H9 (cell line): ENCODE results near the gene ECI2. TPM values are rescaled to one million over a fixed set of nuclear protein-coding genes. Genes with fewer than 3 reads are reported as not detected.

ENCODE experiments used
- DNase-seq: peaks from one replicate; pipeline ENCODE4 v3.0.0-alpha.2; 2017
- H2AFZ ChIP-seq: one replicate; pipeline ENCODE4 v1.6.1; 2013; ENCODE audit warnings: mild to moderate bottlenecking, low read length, control low read depth, moderate library complexity
- H2AK5ac ChIP-seq: 2 replicates; pipeline ENCODE4 v1.6.1; 2013; ENCODE audit warnings: low read length, control low read depth, mixed read lengths; ENCODE audit not compliant: insufficient read length
- H2BK120ac ChIP-seq: one replicate; pipeline ENCODE4 v1.6.1; 2013; ENCODE audit warnings: low read depth, mild to moderate bottlenecking, low read length, control low read depth, inconsistent platforms; ENCODE audit not compliant: poor library complexity, severe bottlenecking
- H2BK12ac ChIP-seq: 2 replicates; pipeline ENCODE4 v1.6.1; 2013; ENCODE audit warnings: low read length, control low read depth, mixed read lengths, low read depth; ENCODE audit not compliant: insufficient read length
- H2BK15ac ChIP-seq: 2 replicates; pipeline ENCODE4 v1.6.1; 2013; ENCODE audit warnings: low read depth, low read length, control low read depth
- H2BK20ac ChIP-seq: one replicate; pipeline ENCODE4 v1.6.1; 2013; ENCODE audit warnings: low read depth, mild to moderate bottlenecking, low read length, control low read depth, inconsistent platforms; ENCODE audit not compliant: poor library complexity, severe bottlenecking
- H2BK5ac ChIP-seq: 2 replicates; pipeline ENCODE4 v1.6.1; 2013; ENCODE audit warnings: low read length, control low read depth, mixed read lengths; ENCODE audit not compliant: insufficient read length
- H3K14ac ChIP-seq: 2 replicates; pipeline ENCODE4 v1.6.1; 2013; ENCODE audit warnings: low read length, control low read depth; ENCODE audit not compliant: insufficient read depth
- H3K18ac ChIP-seq: 2 replicates; pipeline ENCODE4 v1.6.1; 2013; ENCODE audit warnings: low read depth, mild to moderate bottlenecking, mixed read lengths, low read length, control low read depth; ENCODE audit not compliant: insufficient read length
- H3K23ac ChIP-seq: 2 replicates; pipeline ENCODE4 v1.6.1; 2013; ENCODE audit warnings: low read length, control low read depth, mixed read lengths, low read depth; ENCODE audit not compliant: insufficient read length
- H3K23me2 ChIP-seq: 2 replicates; pipeline ENCODE4 v1.6.1; 2013; ENCODE audit warnings: low read depth, mild to moderate bottlenecking, mixed read lengths, low read length, control low read depth; ENCODE audit not compliant: insufficient read length, poor library complexity, severe bottlenecking
- H3K27ac ChIP-seq: 2 replicates; pipeline ENCODE4 v1.5.1; 2013; ENCODE audit warnings: low read length, control low read depth, mixed read lengths, low read depth; ENCODE audit not compliant: insufficient read length
- H3K27me3 ChIP-seq: 2 replicates; pipeline ENCODE4 v1.6.1; 2013; ENCODE audit warnings: low read length, control low read depth, inconsistent platforms; ENCODE audit not compliant: insufficient read depth
- H3K4ac ChIP-seq: 2 replicates; pipeline ENCODE4 v1.6.1; 2013; ENCODE audit warnings: low read depth, mild to moderate bottlenecking, control low read depth, inconsistent platforms, low read length, moderate library complexity
- H3K4me1 ChIP-seq: 2 replicates; pipeline ENCODE4 v1.6.1; 2013; ENCODE audit warnings: low read length, control low read depth, inconsistent platforms; ENCODE audit not compliant: insufficient read depth
- H3K4me2 ChIP-seq: 2 replicates; pipeline ENCODE4 v1.6.1; 2013; ENCODE audit warnings: low read length, control low read depth, mixed read lengths; ENCODE audit not compliant: insufficient read length, insufficient read depth
- H3K56ac ChIP-seq: 2 replicates; pipeline ENCODE4 v1.6.1; 2013; ENCODE audit warnings: low read depth, mild to moderate bottlenecking, mixed read lengths, low read length, control low read depth; ENCODE audit not compliant: insufficient read length
- H3K79me1 ChIP-seq: 2 replicates; pipeline ENCODE4 v1.6.1; 2013; ENCODE audit warnings: low read depth, mild to moderate bottlenecking, moderate library complexity, low read length, control low read depth, inconsistent platforms; ENCODE audit not compliant: insufficient read depth, poor library complexity, severe bottlenecking
- H3K79me2 ChIP-seq: 2 replicates; pipeline ENCODE4 v1.6.1; 2013; ENCODE audit warnings: low read length, control low read depth, inconsistent platforms; ENCODE audit not compliant: insufficient read depth
- H3K9ac ChIP-seq: 2 replicates; pipeline ENCODE4 v1.6.1; 2013; ENCODE audit warnings: low read length, control low read depth, mixed read lengths; ENCODE audit not compliant: insufficient read length; ENCODE audit errors: extremely low read depth
- H3K9me3 ChIP-seq: one replicate; pipeline ENCODE4 v1.6.1; 2013; ENCODE audit warnings: low read depth, low read length, inconsistent platforms; ENCODE audit not compliant: control insufficient read depth
- H3T11ph ChIP-seq: one replicate; pipeline ENCODE4 v1.6.1; 2013; ENCODE audit warnings: mild to moderate bottlenecking, low read length, control low read depth, inconsistent platforms
- H4K20me1 ChIP-seq: one replicate; pipeline ENCODE4 v1.6.1; 2013; ENCODE audit not compliant: control insufficient read depth, insufficient read length, insufficient read depth
- H4K5ac ChIP-seq: 2 replicates; pipeline ENCODE4 v1.6.1; 2013; ENCODE audit warnings: low read depth, mild to moderate bottlenecking, mixed read lengths, low read length, control low read depth; ENCODE audit not compliant: insufficient read length
- H4K8ac ChIP-seq: replicated peaks from 2 replicates; pipeline ENCODE4 v1.6.1; 2013; ENCODE audit warnings: low read length, control low read depth, mixed read lengths, low read depth; ENCODE audit not compliant: insufficient read length
- H4K91ac ChIP-seq: 2 replicates; pipeline ENCODE4 v1.6.1; 2013; ENCODE audit warnings: low read depth, mild to moderate bottlenecking, moderate library complexity, mixed read lengths, low read length, control low read depth; ENCODE audit not compliant: insufficient read length
- H3K27ac Mint-ChIP-seq, 3 experiments: 2 replicates in 2 of 3; 3 replicates in 1 of 3; pipeline ENCODE4 v1.8.0; 2020 to 2021; ENCODE audit warnings: mixed read lengths in 3 of 3, mild to moderate bottlenecking in 1 of 3, moderate library complexity in 1 of 3
- H3K27me3 Mint-ChIP-seq: 2 replicates; pipeline ENCODE4 v1.8.0; 2021; ENCODE audit warnings: low read depth, mild to moderate bottlenecking, moderate library complexity, mixed read lengths
- H3K36me3 Mint-ChIP-seq, 3 experiments: 2 replicates in 2 of 3; 3 replicates in 1 of 3; pipeline ENCODE4 v1.8.0; 2020 to 2021; ENCODE audit warnings: low read depth in 3 of 3, mixed read lengths in 3 of 3; ENCODE audit not compliant: insufficient read depth in 1 of 3
- H3K4me1 Mint-ChIP-seq, 2 experiments: 2 replicates each; pipeline ENCODE4 v1.8.0; 2020; ENCODE audit warnings: mixed read lengths in 2 of 2
- H3K4me3 Mint-ChIP-seq, 2 experiments: 2 replicates in 1 of 2; 3 replicates in 1 of 2; pipeline ENCODE4 v1.8.0; 2020 to 2021; ENCODE audit warnings: mild to moderate bottlenecking in 2 of 2, mixed read lengths in 2 of 2, moderate library complexity in 1 of 2
- H3K9me3 Mint-ChIP-seq, 2 experiments: 2 replicates in 1 of 2; 3 replicates in 1 of 2; pipeline ENCODE4 v1.8.0; 2020; ENCODE audit warnings: mild to moderate bottlenecking in 2 of 2, mixed read lengths in 2 of 2, moderate library complexity in 1 of 2
- WGBS: extraction: QIAGEN DNeasy Blood & Tissue Kit; methylation state at CpG from one replicate; pipeline ENCODE4 v1.1.7; 2013; ENCODE audit warnings: missing lambda C conversion rate, low lambda C conversion rate, mixed read lengths; ENCODE audit not compliant: insufficient read length; ENCODE audit errors: extremely low coverage; 5-methylcytosine and 5-hydroxymethylcytosine counted together
- total RNA-seq: library from RNA; stranded (reverse); gene quantifications from 2 replicates; pipeline ENCODE4 v1.2.1, GENCODE V29; 2021
- TF ChIP-seq, protein P1 (sequence below): fragments of 200-600 bp; sonication (generic); conservative IDR thresholded peaks from 3 replicates; pipeline ENCODE4 v1.8.0; 2021; ENCODE audit warnings: antibody characterized with exemption, mild to moderate bottlenecking

The ECI2 gene
- total RNA-seq, 1 experiment from 2014 or later, result 67.5 TPM

DNA sequence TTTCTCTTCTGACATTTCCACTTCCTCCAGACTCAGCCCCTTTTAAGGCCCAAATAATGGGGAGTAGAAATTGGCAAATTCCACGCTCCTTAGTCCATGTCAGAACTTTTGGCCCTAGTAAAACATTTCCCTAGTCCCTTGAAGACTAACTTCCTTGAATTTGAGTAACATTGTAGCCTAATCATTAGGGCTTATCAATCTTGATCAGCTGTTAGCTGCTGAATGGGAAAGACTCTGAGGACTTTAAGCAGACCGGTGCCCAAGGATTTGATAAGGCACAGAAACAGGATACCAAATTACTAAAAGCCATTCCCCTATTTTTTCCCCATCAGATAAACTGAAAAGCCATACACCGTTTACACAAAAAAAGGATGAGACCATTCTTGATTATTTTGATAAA, 37.0 kb upstream of the ECI2 start:
- no peak overlapping the region for H4K5ac ChIP-seq
- H3K4ac ChIP-seq, result no peak overlapping the region
- no peak overlapping the region for H2BK15ac ChIP-seq
- no peak overlapping the region for H3K23ac ChIP-seq
- peaks cover 12% of the 10 kb centered on the region; the same call in 1 of the 2 replicates for H3K4me1 ChIP-seq
- no peaks in the 10 kb centered on the region for H3K79me2 ChIP-seq
- Mint-ChIP-seq H3K4me1 (peaks cover 36 to 43% of the 10 kb centered on the region in 2 experiments), H3K36me3 (peaks cover 3 to 18% (median 4%) of the 10 kb centered on the region in 3 experiments; a peak in 3 of 7 replicates), H3K27me3 (peaks cover 20% of the 10 kb centered on the region), H3K27ac (no peak overlapping the region; a peak in 1 of 7 replicates), H3K4me3 (no peak overlapping the region), H3K9me3 (peaks cover 10 to 18% of the 10 kb centered on the region in 2 experiments; a peak in 4 of 5 replicates)
- H3T11ph ChIP-seq, result no peak overlapping the region
- H2BK120ac ChIP-seq, result no peak overlapping the region
- H3K23me2 ChIP-seq, result no peaks in the 10 kb centered on the region
- H2BK20ac ChIP-seq, result no peak overlapping the region
- no peaks in the 10 kb centered on the region for H3K79me1 ChIP-seq
- H2BK12ac ChIP-seq, result no peak overlapping the region
- H3K14ac ChIP-seq, result no peak overlapping the region
- H2AK5ac ChIP-seq, result no peak overlapping the region
- H2AFZ ChIP-seq, result no peak overlapping the region
- H4K91ac ChIP-seq, result no peak overlapping the region
- H3K56ac ChIP-seq, result no peak overlapping the region
- no peak overlapping the region for H3K27ac ChIP-seq
- H3K18ac ChIP-seq, result no peak overlapping the region
- H2BK5ac ChIP-seq, result no peak overlapping the region
- H4K8ac ChIP-seq, result no peak overlapping the region
- no peak overlapping the region for H3K9ac ChIP-seq
- TF ChIP-seq, protein P1, sequence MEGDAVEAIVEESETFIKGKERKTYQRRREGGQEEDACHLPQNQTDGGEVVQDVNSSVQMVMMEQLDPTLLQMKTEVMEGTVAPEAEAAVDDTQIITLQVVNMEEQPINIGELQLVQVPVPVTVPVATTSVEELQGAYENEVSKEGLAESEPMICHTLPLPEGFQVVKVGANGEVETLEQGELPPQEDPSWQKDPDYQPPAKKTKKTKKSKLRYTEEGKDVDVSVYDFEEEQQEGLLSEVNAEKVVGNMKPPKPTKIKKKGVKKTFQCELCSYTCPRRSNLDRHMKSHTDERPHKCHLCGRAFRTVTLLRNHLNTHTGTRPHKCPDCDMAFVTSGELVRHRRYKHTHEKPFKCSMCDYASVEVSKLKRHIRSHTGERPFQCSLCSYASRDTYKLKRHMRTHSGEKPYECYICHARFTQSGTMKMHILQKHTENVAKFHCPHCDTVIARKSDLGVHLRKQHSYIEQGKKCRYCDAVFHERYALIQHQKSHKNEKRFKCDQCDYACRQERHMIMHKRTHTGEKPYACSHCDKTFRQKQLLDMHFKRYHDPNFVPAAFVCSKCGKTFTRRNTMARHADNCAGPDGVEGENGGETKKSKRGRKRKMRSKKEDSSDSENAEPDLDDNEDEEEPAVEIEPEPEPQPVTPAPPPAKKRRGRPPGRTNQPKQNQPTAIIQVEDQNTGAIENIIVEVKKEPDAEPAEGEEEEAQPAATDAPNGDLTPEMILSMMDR, result no peak
- WGBS, result no CpG with 5 or more reads among the region's 3 CpGs
- no peaks in the 10 kb centered on the region for H4K20me1 ChIP-seq
- H3K9me3 ChIP-seq, result peaks cover 4% of the 10 kb centered on the region
- no peaks in the 10 kb centered on the region; the same call in 1 of the 2 replicates for H3K27me3 ChIP-seq
- no peak overlapping the region for H3K4me2 ChIP-seq
- no peak for DNase-seq
